HK-2 (cell line): ENCODE measurements around the gene PRH2.

ENCODE experiments used
- DNase-seq: peaks from one replicate; pipeline ENCODE4 v3.0.0-alpha.2; 2018; ENCODE audit not compliant: unreplicated experiment

Gene PRH2

DNA sequence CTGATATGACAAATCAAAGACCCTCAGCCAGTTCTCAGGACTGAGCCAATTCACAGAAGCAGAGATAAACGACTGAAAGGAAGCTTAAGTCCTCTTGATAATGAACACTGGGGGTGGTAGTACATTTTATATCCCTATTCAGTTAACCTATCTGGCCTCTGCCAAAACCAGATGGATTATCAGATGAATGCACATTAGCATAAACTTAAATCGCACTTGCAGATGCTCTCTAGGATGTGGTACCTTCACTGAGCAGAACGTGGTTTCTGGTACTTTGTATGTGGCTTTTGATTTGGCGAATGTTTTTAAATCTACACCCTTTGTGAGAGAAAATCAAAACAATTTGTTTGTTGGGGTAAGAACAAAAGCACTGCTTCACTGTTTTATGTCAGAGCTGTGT lies 31.2 kb downstream of the PRH2 start:
- DNase-seq = no peak

DNA sequence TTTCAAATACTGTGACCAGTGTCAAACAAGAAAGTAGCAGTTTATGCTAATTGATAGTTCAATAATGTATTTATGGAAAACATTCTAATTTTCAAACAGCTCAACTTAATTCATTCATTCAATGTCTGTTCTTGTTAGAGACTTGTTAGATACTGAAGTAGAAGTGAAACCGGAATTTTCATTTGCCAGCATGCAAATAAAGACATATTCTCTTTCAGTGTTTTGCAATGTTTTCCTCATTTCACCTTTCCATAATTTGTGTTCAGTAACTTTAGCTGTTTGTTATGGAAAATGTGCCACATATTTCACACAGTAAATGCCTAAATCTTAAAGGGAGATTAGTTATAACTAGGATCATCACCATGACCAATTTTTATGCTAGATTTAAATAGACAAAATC lies 36.4 kb downstream of the PRH2 start:
- DNase-seq = no peak

GRCh38 chr12:10966314-10966713 lies 37.3 kb downstream of the PRH2 start:
- DNase-seq = no peak

GRCh38 chr12:10967409-10967808 lies 38.4 kb downstream of the PRH2 start:
- DNase-seq = no peak

- no peak for DNase-seq
These were observed 39.9 kb downstream of the PRH2 start for GRCh38 chr12:10968765-10969456.

- no peak for DNase-seq
These were observed 45.9 kb downstream of the PRH2 start for GRCh38 chr12:10974965-10975364.

DNA sequence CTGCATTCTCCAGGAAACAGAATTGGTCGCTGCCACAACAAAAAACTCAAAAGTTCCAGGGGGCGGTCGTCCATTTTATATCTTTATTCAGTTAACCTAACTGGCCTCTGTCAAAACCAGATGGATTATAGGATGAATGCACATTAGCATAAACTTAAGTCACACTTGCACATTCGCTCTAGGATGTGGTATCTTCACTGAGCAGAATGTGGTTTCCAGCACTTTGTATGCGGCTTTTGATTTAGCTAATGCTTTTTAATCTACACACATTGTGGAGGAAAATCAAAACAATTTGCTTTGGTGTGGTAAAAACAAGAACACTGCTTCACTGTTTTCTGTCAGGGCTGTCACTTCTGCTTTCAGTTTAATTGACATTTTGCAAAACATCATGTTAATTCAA lies 53.2 kb downstream of the PRH2 start:
- DNase-seq = no peak
